HG03354 (cell line): ENCODE measurements around the gene PDZD4.

ENCODE experiments used
- ATAC-seq: cut with Tn5 transposase; IDR thresholded peaks from one replicate; pipeline ENCODE4 v1.9.1; 2021; ENCODE audit warnings: mild to moderate bottlenecking; ENCODE audit not compliant: unreplicated experiment, poor library complexity, severe bottlenecking

Gene PDZD4

DNA sequence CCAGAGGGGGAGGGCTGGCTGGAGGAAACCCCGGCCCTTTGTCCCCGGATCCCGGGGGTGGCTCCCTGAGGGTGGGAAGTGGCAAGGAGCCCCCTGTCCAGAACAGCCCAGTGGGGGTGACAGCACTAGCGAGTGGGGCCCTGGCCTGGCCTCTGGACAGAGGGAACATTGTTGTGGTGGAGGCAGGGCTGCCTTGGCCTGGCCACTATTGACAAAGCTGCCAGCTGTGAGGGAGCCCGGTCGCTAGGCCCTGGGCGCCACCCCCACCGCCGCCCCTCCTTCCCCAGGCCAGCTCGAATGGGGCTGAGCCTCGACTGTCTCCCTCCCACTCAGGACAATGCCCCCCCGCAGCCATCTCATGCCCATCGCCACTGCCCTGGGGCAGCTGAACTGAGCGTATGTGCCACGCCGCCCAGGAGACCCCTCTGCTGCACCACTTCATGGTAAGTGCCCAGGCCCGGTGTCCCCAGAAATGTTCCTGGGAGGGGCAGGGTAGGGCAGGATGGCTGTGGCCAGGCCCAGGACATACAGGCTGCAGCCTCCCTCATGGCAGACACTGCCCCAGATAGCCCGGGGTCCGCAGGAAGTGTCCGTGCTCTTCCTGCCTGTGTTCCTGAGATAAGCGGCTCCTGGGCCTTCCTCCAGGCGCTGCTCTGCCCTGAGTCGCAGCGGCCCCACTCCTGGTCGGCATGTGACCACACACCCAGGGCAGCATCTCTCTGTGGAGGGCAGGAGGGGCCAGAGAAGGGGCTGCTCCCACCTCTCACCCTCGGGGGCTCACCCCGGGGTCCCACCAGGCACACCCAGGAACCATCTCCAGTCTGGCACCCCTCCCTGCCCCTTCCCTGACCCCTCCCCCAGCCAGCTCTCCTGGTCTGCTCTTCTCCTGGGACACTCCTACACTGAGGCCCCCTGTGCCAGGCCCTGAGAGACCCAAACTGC, 64.9 kb downstream of the PDZD4 start:
- ATAC-seq: no peak

DNA sequence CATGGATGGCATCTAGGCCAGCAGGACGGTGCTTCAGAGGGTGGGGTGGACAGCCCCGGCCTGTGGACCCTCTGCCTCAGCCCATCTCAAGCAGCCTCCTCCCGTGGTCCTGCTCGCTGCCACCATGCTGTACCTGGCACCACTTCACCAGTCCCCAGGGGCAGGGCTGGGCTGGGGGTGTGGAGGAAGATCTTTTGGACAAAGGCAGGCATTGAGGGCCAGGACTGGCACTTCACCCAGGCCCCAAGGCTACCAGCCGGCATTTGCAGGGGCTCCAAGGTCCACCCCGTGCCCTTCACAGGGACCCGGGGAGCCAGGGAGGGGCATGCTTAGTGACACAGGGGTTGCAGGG, 65.6 kb downstream of the PDZD4 start:
- no peak for ATAC-seq

DNA sequence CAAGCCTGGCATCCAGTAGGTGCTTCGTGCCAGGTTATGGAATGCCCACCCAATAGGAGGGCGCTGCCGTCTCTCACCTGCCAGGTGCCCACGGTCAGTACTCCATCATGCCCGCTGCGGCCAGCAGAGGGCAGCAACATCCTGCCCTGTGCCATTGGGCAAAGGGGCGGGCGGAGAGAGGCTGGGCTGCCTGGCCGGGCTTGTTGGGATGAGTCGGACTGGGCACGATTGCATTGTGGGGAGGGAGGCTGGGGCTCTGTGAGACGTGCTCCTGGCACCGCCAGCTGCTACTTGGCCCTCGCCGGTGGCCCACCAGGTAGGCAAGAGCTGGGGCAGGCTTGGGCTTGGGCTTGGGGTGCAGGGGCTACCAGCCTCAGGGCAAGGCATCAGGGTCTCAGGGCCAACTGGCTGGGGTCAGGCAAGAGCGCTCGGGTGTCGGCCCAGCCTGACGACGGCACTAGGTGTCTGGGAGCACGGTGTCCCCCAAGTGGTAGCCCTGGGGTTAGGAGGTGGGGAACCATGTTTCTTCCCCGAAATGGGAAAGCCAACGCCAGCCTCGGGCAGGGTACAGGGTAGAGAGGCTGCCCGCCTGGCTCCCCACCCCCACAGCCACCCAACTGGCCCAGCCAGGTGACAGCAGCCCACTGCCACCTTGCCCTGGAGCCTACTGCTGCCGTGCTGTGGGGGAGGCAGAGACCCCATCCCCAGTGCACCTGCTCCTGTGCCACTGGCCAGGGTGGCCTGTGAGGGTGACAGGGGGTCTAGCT, 66.2 kb downstream of the PDZD4 start, which contains the start of gene PLXNB3:
PLXNB3 (plus strand) TSS at position 261 of the 767 bp plus-strand sequence. CDS start 1,287 bp downstream, outside the sequence.
- peak; percentile 73 for ATAC-seq

DNA sequence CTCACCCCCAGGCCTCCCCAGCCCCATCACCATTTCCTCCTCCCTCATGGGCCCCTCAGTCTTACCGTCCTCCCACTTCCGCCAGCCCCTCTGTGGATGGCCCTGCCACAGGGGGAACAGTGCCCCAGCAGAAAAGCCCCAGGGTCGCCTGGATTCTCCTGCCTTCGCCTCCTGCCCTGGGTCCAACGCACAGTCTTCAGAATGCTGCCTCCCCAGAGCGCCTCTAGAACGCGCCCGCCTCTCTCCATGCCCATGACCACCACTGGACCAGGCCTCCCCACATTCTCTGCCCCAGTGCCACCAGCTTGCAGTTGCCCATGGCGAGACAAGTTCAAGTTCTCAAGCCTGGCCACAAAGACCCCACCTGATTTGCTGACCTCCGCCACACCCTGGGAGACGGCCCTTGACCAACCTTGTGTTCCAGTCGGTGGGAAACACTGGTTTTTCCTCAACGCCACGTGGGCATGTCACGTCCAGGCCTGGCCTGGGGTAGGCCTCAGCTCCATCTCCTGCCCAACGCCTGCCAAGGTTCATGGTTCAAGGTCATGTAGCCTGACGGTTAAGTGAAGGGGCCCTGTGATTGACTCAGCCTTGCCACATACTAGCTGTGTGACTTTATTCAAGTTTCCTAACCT, 66.9 kb downstream of the PDZD4 start:
- peak; percentile 7 for ATAC-seq

DNA sequence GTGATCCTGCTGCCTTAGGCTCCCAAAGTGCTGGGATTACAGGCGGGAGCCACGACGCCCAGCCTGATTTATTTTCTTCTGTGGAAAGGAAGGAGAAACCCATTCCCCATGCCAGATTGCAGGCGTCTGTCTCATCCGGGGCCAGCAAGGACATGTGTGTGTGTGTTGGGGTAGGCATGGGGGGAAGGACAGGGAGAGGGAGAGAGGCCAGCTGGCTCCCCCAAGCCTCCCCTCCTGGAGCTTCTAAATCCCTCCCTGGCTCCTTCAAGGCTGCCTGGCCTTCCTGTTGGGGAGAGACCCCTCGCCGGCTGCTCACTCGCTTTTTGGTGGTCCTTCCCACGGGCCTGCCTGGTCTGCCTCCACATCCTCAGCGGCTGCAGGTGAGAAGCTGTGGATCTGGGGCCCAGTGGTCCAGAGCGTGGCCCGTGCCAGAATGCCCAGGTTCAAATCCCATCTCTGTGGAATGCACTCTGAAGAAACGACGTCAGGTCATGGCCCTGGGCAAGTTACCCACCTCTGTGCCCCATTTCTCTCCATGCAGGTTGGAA, 67.6 kb downstream of the PDZD4 start:
- ATAC-seq: no peak

DNA sequence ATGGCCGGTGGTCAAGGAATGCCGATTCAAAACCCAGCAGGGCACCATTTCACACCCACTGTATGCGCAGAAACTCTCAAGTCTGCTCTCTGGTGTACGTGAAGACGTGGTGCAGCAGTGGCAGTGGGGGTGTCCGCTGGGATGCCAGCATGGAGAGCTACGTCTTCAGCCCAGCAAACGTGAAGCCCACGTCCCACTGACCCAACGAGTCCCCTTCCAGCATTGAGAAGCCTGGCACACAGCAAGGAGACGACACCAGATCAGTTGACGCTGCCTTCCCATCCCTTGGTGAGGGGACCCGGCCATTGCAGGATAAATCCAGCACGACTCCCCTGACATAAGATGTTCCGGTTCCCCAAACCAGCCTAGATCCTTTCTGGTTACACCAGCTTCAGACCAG, 68.5 kb downstream of the PDZD4 start:
- no peak for ATAC-seq

DNA sequence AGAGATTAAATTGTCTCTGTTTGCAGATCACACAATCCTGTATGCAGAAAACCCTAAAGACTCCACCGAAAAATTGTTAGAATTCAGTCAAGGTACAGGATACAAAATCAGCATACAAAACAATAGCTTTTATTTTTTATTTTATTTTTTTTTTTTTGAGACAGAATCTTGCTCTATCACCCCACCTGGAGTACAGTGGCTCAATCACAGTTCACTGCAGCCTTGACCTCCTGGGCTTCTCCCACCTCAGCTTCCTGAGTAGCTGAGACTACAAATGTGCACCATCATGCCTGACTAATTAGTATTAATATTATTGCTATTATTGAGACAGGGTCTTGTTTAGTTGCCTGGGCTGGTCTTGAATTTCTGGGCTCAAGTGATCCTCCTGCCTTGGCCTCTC, 75.2 kb downstream of the PDZD4 start:
- ATAC-seq: no peak
